ENCODE measurements around the gene CBX3.
"Not testable (repeated sequence)": the region's sequence is repeated elsewhere in the genome, so short reads cannot be mapped to it uniquely, and the experiment has no call there.

The CBX3 gene

GRCh38 chr7:26202019-26202990 lies 760 bp downstream of the CBX3 start:
- no peak for DNase-seq (ENCODE audit: low read depth, low spot score)

DNA sequence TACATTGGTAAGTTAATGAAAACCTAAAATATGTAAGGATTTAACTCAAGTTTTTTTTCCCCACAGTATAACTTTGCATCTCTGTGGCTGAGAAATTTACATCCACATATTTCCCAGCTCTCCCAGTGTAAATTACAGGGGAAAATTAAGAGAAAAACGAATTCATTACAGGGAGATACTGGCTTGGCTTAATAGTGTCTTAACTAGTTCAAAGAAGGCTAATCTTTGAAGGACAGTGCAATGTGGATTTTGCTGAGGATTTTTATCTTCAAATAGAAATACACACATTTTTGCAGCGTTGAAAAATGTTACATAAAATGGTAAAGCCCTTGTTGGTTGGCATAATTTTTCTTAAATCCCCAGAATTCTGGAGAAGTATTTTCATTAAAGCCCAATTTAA lies 1.5 kb downstream of the CBX3 start:
- no peak for DNase-seq (ENCODE audit: low read depth, low spot score)

DNA sequence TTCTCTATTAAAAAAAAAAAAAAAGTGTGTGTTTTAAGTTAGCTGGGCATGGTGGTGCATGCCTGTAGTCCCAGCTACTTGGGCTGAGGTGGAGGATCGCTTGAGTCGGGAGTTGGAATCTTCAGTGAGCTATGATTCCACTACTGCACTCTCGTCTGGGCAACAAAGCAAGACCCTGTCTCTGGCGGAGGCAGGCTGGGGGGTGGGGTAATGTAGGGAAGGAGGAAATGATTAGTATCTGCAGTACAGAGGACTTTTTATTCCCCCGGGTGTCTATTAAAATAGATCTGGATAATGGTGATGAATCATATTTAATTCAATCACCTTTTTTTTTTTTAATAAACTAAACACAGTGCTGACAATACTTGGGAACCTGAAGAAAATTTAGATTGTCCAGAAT lies 6.5 kb downstream of the CBX3 start:
- DNase-seq (ENCODE audit: low read depth, low spot score), result no peak

GRCh38 chr7:26212921-26213718 lies 11.6 kb downstream of the CBX3 start:
- no peak for DNase-seq (ENCODE audit: low read depth, low spot score)

- no peak for DNase-seq (ENCODE audit: low read depth, low spot score)
These were observed 12.4 kb downstream of the CBX3 start for GRCh38 chr7:26213807-26214515.

DNA sequence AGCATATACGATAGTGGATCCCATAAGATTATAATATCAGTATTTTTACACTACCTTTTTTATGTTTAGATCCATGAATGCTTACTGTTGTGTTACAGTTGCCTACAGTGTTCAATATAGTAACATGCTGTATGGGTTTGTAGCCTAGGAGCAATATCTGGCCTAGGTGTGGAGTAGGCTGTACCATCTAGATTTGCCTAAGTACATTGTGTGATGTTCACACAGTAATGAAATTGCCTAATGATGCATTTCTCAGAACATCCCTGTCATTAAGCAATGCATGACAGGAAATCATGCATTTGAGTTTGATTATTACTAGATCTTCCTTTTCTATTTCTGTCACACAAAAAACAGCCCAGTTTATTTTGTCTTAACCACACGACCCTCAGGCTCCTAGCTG lies 14.5 kb downstream of the CBX3 start:
- no peak for DNase-seq (ENCODE audit: low read depth, low spot score)

DNA sequence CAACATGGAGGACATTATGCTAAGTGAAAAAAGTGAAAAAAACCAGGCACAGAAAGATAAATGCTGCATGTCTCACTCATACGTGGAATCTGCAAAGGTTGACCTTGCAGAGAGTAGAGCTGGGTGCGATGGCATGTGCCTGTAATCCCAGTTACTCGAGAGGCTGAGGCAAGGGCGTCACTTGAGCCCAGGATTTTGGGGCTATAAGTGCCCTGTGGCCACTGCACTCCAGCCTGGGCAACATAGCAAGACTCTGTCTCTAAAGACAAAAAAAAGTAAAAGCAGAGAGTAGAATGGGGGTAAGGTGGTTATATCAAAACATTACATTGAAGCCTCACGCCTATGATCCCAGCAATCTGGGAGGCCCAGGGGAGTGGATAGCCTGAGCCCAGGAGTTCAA lies 22.8 kb downstream of the CBX3 start:
- no peak for DNase-seq (ENCODE audit: low read depth, low spot score)

GRCh38 chr7:26227987-26228386 lies 26.4 kb downstream of the CBX3 start:
- no peak for DNase-seq (ENCODE audit: low read depth, low spot score)

- no peak for DNase-seq (ENCODE audit: low read depth, low spot score)
These were observed 32.5 kb downstream of the CBX3 start for GRCh38 chr7:26233902-26234511.

GRCh38 chr7:26237035-26237807 lies 35.7 kb downstream of the CBX3 start:
- no peak for DNase-seq (ENCODE audit: low read depth, low spot score)

GRCh38 chr7:26238032-26238431 lies 36.5 kb downstream of the CBX3 start:
- no peak for DNase-seq (ENCODE audit: low read depth, low spot score)

DNA sequence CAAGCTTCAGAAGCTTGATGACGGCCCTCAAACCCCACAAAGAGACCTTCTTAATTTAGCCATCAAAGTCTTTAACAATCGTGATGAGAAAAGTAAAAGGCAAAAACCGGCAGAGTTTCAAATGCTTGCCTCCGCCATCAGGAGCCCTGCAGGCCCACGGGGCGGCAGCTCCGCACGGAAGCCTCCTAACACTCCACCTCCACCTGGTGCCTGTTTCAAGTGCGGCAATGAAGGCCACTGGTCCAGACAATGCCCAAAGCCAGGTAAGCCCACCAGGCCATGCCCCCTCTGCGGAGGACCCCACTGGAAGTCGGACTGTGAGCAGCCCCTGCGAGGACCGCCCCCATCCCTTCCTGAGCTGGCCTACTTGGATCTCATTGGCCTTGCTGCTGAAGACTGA lies 43.6 kb downstream of the CBX3 start:
- no peak for DNase-seq (ENCODE audit: low read depth, low spot score)

DNA sequence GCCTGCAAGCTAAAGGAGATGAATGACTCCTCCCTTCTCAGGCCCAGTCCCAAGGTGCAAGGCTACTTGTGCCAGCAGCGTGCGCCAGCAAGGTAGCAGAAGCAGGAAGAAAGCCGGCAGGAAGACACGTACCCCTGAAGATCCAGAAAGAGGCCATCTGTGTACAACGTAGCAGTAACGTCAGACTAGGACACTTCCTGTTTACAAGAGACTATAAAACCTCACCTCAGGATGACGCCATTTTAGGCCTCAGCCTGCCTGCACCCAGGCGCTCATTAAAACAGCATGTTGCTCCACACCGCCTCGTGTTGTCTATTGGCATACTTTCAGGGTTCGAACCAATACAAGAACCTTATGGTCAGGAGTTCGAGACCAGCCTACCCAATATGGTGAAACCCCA lies 48.7 kb downstream of the CBX3 start:
- DNase-seq (ENCODE audit: low read depth, low spot score), result no peak

DNA sequence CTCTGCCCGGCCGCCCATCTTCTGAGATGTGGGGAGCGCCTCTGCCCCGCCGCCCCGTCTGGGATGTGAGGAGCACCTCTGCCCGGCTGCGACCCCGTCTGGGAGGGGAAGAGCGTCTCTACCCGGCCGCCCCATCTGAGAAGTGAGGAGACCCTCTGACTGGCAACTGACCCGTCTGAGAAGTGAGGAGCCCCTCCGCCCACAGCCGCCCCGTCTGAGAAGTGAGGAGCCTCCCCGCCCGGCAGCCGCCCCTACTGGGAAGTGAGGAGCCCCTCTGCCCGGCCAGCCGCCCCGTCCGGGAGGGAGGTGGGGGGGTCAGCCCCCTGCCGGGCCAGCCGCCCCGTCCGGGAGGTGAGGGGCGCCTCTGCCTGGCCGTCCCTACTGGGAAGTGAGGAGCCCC lies 60.3 kb downstream of the CBX3 start:
- not testable (repeated sequence) for DNase-seq (ENCODE audit: low read depth, low spot score)

All from brain pericyte (primary cell).